Stomach (tissue), 9 donors: ENCODE results near the gene TBL2. TPM values are rescaled to one million over a fixed set of nuclear protein-coding genes. Genes with fewer than 3 reads are reported as not detected.
"Not testable (repeated sequence)": the region's sequence is repeated elsewhere in the genome, so short reads cannot be mapped to it uniquely, and the experiment has no call there.

ENCODE experiments used
- DNase-seq, 2 donors: peaks; one replicate each; pipeline versions ENCODE4 v3.0.0 to v3.0.0-alpha.2; 2013 to 2019
- H3K27ac ChIP-seq, 5 donors: fragments of 200-600 bp in 4 of 5; sonication (generic) in 4 of 5; one replicate each; pipeline ENCODE4 v1.5.1; 2013 to 2019; ENCODE audit warnings: mild to moderate bottlenecking in 1 of 5, moderate library complexity in 1 of 5
- H3K27me3 ChIP-seq, 3 donors: fragments of 200-600 bp; sonication (generic); one replicate each; pipeline ENCODE4 v1.5.1; 2017 to 2019; ENCODE audit warnings: mixed run types in 1 of 3
- H3K36me3 ChIP-seq, 4 donors: fragments of 200-600 bp; sonication (generic); 1 replicate in 3 of 4; 2 replicates in 1 of 4; pipeline ENCODE4 v1.5.1; 2016 to 2019
- H3K4me1 ChIP-seq, 4 donors: fragments of 200-600 bp; sonication (generic); one replicate each; pipeline ENCODE4 v1.5.1; 2016 to 2019
- H3K4me3 ChIP-seq, 4 donors: fragments of 200-600 bp; sonication (generic) in 3 of 4; one replicate each; pipeline ENCODE4 v1.5.1; 2016 to 2019; ENCODE audit warnings: mild to moderate bottlenecking in 1 of 4
- H3K9me3 ChIP-seq, 4 donors: fragments of 200-600 bp; sonication (generic); one replicate each; pipeline ENCODE4 v1.5.1; 2016 to 2019
- EP300 ChIP-seq: sonication (generic); formaldehyde crosslinking; IDR thresholded peaks from one replicate; pipeline ENCODE4 v1.6.1; 2017; ENCODE audit warnings: antibody characterized with exemption
- POLR2A ChIP-seq, 4 donors: fragments of 450-650 bp; IDR thresholded peaks; one replicate each; pipeline ENCODE4 v1.6.1; 2016; ENCODE audit warnings: antibody characterized with exemption in 4 of 4, control low read depth in 2 of 4, mild to moderate bottlenecking in 1 of 4, moderate library complexity in 1 of 4
- POLR2AphosphoS5 ChIP-seq, 3 donors: sonication (generic); formaldehyde crosslinking; IDR thresholded peaks; one replicate each; pipeline ENCODE4 v1.6.1; 2016; ENCODE audit warnings: antibody characterized with exemption in 3 of 3
- WGBS, 5 donors: extraction: QIAGEN DNeasy Blood & Tissue Kit in 3 of 5; methylation state at CpG; one replicate each; pipeline versions ENCODE4 v1.1.5 to v1.1.7; 2013 to 2018; 5-methylcytosine and 5-hydroxymethylcytosine counted together
- intact Hi-C: fragments of 100-400 bp; cut with DNase I; formaldehyde crosslinking; loops from one replicate; pipeline ENCODE4 v1.15.1; 2023; ENCODE audit warnings: low total_unique reads
- polyA plus RNA-seq, 3 donors: library from polyadenylated mRNA; stranded (reverse); fragments of 200-250 nt; gene quantifications; one replicate each; pipeline ENCODE4 v1.2.3, GENCODE V29; 2013
- total RNA-seq, 5 donors: library from RNA; depleted of rRNA; stranded (reverse); fragments of >200 nt; gene quantifications; one replicate each; pipeline versions ENCODE4 v1.1.0 to v1.2.3, GENCODE V29; 2014 to 2016
- TF ChIP-seq, protein P1 (sequence below), 7 experiments: fragments of 450-650 bp in 4 of 7; fragments of 200-600 bp in 3 of 7; sonication (generic) in 3 of 7; IDR thresholded peaks; one replicate each; pipeline ENCODE4 v1.5.1; 2016 to 2019; ENCODE audit warnings: antibody characterized with exemption in 7 of 7, control low read depth in 2 of 7, mild to moderate bottlenecking in 1 of 7
- donor health status: healthy with polysubstance abuse.
- donor health status: Bipolar disorder and iron deficiency.
- donor health status: healthy.

TBL2 gene
- total and polyA plus RNA-seq, 8 donors, result 1.2 to 176 (median 21.7) TPM

DNA sequence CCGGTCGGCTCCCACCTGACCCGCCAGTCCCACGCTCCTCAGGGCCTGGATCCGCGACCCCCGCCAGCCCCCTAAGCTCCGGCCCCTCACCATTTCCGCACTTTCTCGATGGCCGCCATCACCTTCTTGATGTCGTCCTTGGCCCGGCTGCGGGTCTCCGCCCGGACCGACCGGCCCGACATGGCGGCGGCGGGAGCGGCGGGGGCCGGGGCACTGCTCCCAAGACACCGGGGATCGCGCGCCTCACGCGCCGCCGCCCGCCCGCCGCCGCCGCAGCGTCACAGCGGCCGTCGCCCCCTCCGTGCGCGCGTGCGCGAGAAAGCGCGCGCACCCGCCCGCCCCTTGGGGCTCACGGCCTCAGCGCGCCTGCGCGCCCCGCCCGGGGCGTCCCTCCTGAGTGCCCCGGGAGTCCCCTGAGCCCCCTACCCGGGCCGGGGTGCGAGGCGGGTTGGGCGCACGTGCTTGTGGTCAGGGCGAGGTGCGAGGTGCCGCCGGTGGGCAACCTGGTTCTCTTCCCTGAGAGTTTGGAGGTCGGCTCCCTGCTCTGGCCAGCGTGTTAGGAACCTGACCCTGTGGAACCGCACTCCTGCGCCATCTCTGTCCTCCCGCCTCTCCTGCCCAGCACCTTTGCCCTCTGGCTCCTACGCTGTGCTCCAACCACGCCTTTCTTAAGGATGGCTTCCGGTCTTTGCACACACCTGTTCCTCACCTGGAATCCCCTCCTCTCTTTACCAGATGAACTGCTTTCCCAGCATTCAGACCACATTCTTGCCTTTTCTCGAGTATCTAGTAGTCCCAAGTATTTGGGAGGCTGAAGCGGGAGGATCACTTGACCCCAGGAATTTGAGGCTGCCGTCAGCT, 20.8 kb downstream of the TBL2 start, which contains the start of gene BCL7B:
Gene BCL7B, minus strand, starts transcription at position 294 of the 861 bp plus-strand sequence. Its CDS starts 112 bp downstream, at position 182.
- 4 to 32% (median 6%) methylated on average over 9 to 83 of the region's 83 CpGs for WGBS, 5 donors
- intact Hi-C loops, result no loop called here

DNA sequence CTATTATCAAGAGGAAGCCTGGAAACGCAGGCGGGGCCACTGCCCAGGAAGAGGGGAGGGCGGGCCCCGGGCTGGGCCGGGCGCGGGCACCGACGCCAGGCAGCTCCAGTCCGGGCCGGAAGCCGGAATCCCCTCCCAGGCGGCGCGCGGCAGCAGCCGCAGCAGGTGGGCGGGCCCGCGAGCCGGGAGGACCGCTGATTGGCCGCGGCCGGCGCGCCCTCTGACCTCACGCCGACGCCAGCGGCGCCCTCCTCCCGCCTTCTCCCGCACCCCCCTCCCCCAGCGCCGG, 21.3 kb downstream of the TBL2 start:
- DNase-seq, result peak; percentile 96 to 98
- H3K27me3 ChIP-seq, result no peaks in the 10 kb centered on the region
- intact Hi-C loops, result no loop called here
- peak overlapping the region; percentile 99 to 100 (median 99) for H3K27ac ChIP-seq
- peak overlapping the region; percentile 81 to 93 (median 84) for H3K4me3 ChIP-seq
- 0 to 1% (median 1%) methylated on average over 11 to 36 of the region's 36 CpGs; no CpG with 5 or more reads in 2 of the 5 donors for WGBS, 5 donors
- H3K9me3 ChIP-seq, result no peaks in the 10 kb centered on the region
- TF ChIP-seq POLR2A (IDR thresholded peaks at IDR 0.05), result no peak
- TF ChIP-seq POLR2AphosphoS5 (IDR thresholded peaks at IDR 0.05), result peak in 1 of 3 donors; percentile 78
- H3K4me1 ChIP-seq, result peaks cover 17 to 52% (median 35%) of the 10 kb centered on the region in 4 donors
- H3K36me3 ChIP-seq, result peaks cover 5 to 31% (median 23%) of the 10 kb centered on the region in 4 donors

More for the DNA sequence above, 20.8 kb downstream of the TBL2 start, which contains the start of gene BCL7B:
- peak in 2 of 3 donors; percentile 12 to 67 for TF ChIP-seq POLR2AphosphoS5 (IDR thresholded peaks at IDR 0.05)
- no peak for TF ChIP-seq POLR2A (IDR thresholded peaks at IDR 0.05)
- peaks cover 0 to 25% (median 17%) of the 10 kb centered on the region in 4 donors for H3K36me3 ChIP-seq
- H3K4me1 ChIP-seq, result peaks cover 17 to 52% (median 33%) of the 10 kb centered on the region in 4 donors
- H3K4me3 ChIP-seq, result peak within 1 kb of the TSS; percentile 81 to 93 (median 84)
- DNase-seq, result peak; percentile 78 to 92
- no peaks in the 10 kb centered on the region for H3K9me3 ChIP-seq
- H3K27me3 ChIP-seq, result no peaks in the 10 kb centered on the region
- peak within 1 kb of the TSS; percentile 99 to 100 (median 99) for H3K27ac ChIP-seq

DNA sequence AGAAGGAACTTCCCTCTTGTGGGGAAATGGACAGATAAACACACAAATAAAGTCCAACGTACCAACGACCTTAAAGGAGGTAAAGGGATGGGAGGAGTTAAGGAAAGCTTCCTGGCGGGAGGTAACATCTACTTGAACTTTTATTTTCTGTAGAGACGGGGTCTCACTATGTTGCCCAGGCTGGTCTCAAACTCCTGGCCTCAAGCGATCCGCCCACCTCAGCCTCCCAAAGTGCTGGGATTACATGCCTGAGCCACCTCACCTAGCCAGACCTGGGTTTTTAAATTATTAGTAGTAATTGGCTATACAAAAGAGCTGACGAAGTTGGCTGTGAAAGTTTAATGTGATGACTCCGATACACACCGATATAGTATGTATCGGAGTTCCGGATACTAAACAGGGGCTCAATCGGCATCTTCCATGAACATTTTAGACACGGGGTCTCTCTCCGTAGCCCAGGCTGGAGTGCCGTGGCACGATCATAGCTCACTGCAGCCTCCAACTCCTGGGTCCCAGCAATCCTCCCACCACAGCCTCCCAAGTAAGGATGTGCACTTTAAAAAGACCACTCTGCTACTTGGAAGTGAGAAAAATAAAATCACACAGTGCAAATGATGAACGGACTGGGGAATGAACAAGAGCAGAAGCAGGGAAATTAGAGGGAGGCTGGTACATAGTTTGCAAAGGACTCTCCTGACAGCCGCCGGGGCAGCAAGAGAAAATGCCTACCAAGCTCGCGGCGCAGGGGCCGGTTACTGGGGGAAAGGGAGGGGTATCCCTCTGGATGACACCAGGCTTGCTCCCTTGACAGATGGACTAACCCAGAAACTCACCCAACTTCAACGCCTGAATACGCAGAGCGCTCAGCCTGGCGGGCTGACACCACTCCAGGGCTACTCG, 21.9 kb downstream of the TBL2 start:
- DNase-seq, result no peak
- H3K4me3 ChIP-seq, result peak overlapping the region; percentile 81 to 93 (median 84)
- H3K4me1 ChIP-seq, result peaks cover 17 to 52% (median 35%) of the 10 kb centered on the region in 4 donors
- no peaks in the 10 kb centered on the region for H3K9me3 ChIP-seq
- H3K27me3 ChIP-seq, result no peaks in the 10 kb centered on the region
- no peak for TF ChIP-seq EP300
- TF ChIP-seq POLR2AphosphoS5 (IDR thresholded peaks at IDR 0.05), result peak in 1 of 3 donors; percentile 76
- TF ChIP-seq, protein P1, sequence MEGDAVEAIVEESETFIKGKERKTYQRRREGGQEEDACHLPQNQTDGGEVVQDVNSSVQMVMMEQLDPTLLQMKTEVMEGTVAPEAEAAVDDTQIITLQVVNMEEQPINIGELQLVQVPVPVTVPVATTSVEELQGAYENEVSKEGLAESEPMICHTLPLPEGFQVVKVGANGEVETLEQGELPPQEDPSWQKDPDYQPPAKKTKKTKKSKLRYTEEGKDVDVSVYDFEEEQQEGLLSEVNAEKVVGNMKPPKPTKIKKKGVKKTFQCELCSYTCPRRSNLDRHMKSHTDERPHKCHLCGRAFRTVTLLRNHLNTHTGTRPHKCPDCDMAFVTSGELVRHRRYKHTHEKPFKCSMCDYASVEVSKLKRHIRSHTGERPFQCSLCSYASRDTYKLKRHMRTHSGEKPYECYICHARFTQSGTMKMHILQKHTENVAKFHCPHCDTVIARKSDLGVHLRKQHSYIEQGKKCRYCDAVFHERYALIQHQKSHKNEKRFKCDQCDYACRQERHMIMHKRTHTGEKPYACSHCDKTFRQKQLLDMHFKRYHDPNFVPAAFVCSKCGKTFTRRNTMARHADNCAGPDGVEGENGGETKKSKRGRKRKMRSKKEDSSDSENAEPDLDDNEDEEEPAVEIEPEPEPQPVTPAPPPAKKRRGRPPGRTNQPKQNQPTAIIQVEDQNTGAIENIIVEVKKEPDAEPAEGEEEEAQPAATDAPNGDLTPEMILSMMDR (IDR thresholded peaks at IDR 0.05), result no peak
- H3K36me3 ChIP-seq, result peaks cover 10 to 37% (median 29%) of the 10 kb centered on the region in 4 donors
- peak overlapping the region; percentile 99 to 100 (median 99) for H3K27ac ChIP-seq
- intact Hi-C loops, result no loop called here
- 8 to 16% (median 13%) methylated on average over 21 to 28 of the region's 28 CpGs for WGBS, 5 donors

DNA sequence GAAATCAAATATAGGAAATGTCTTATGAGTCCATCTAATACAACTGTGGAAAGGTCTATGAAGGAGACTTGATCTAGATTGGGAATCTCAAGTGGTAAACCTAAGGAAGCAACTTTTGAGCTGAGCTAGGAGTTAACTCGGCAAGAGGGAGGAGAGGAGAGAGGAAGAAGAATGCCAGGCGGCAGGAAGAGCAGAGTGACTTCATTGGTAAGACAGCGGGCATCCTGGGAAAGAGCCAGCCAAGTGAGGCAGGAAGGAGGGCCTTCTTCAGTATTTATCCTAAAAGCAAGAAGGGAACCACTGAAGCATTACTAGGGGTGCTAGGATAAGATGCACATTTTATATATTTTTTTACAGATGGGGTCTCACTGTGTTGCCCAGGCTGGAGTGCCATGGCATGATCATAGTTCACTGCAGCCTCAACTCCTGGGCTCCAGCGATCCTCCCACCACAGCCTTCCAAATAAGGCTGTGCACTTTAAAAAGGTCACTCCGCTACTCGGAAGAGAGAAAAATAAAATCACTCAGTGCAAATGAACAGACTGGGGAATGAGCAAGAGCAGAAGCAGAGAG, 22.9 kb downstream of the TBL2 start:
- TF ChIP-seq POLR2AphosphoS5 (IDR thresholded peaks at IDR 0.05) (no peak), EP300 (no peak), POLR2A (IDR thresholded peaks at IDR 0.05) (no peak)
- TF ChIP-seq, protein P1 (IDR thresholded peaks at IDR 0.05), result no peak
- no peaks in the 10 kb centered on the region for H3K9me3 ChIP-seq
- no peak for DNase-seq
- H3K4me1 ChIP-seq, result peaks cover 17 to 52% (median 35%) of the 10 kb centered on the region in 4 donors
- peaks cover 16 to 47% (median 38%) of the 10 kb centered on the region in 4 donors for H3K36me3 ChIP-seq
- intact Hi-C loops, result no loop called here
- WGBS, 5 donors, result 49 to 59% (median 51%) methylated on average over 6 of the region's 6 CpGs
- peak overlapping the region in 4 of 5 donors; percentile 99 to 100 (median 100) for H3K27ac ChIP-seq
- peak overlapping the region; percentile 81 to 93 (median 84) for H3K4me3 ChIP-seq
- H3K27me3 ChIP-seq, result no peaks in the 10 kb centered on the region

DNA sequence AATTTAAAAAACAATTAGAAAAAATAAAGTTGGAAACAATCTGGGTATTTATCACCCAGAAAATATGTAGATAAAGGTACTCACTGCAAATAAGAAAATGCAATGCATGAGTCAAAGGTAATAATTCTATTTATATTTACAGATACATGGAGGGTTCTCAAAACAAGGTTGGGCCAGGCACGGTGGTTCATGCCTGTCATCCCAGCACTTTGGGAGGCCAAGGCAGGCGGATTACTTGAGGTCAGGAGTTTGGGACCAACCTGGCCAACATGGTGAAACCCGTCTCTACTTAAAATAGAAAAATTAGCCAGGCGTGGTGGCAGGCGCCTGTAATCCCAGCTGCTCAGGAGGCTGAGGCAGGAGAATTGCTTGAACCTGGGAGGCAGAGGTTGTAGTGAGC, 28.3 kb downstream of the TBL2 start:
- Histone ChIP-seq H3K4me1 (peaks cover 3 to 57% (median 24%) of the 10 kb centered on the region in 4 donors), H3K36me3 (peaks cover 25 to 98% (median 85%) of the 10 kb centered on the region in 4 donors)
- H3K27me3 ChIP-seq, H3K27ac ChIP-seq, H3K9me3 ChIP-seq, intact Hi-C loops, H3K4me3 ChIP-seq, DNase-seq: not testable (repeated sequence)
- WGBS, 5 donors, result 83 to 88% (median 85%) methylated on average over 5 of the region's 5 CpGs
